GM19099 (cell line): ENCODE results near the gene SAFB.
A peak's percentile ranks its signal among the peaks of the same experiment; 100 is the strongest.

ENCODE experiments used
- POLR2A ChIP-seq: IDR thresholded peaks from 3 replicates; pipeline ENCODE4 v1.6.1; 2011; ENCODE audit warnings: low read depth; ENCODE audit not compliant: insufficient read length; ENCODE audit errors: extremely low read depth

SAFB gene

GRCh38 chr19:5679289-5680083 is 56.6 kb downstream of the SAFB start:
- no peak for TF ChIP-seq POLR2A

GRCh38 chr19:5680084-5680436 is 57.2 kb downstream of the SAFB start:
- TF ChIP-seq POLR2A: no peak

GRCh38 chr19:5680437-5681368 is 57.8 kb downstream of the SAFB start, which contains the start of the genes HSD11B1L and MICOS13:
Gene HSD11B1L (plus strand): TSS chr19:5681027. CDS start chr19:5684833, 3,806 bp downstream.
Gene MICOS13 (minus strand): TSS chr19:5680516. CDS start chr19:5680486, 30 bp downstream.
- TF ChIP-seq POLR2A: peak; percentile 83

- TF ChIP-seq POLR2A: no peak
Observed at GRCh38 chr19:5681391-5682106, 58.7 kb downstream of the SAFB start.

GRCh38 chr19:5682107-5682482 is 59.2 kb downstream of the SAFB start:
- no peak for TF ChIP-seq POLR2A

GRCh38 chr19:5683177-5683886 is 60.4 kb downstream of the SAFB start:
- no peak for TF ChIP-seq POLR2A

GRCh38 chr19:5684694-5685430 is 62.0 kb downstream of the SAFB start:
- no peak for TF ChIP-seq POLR2A

- no peak for TF ChIP-seq POLR2A
Observed at GRCh38 chr19:5686326-5686646, 63.4 kb downstream of the SAFB start.

- TF ChIP-seq POLR2A: peak; percentile 60
Observed at GRCh38 chr19:5686647-5687359, 63.9 kb downstream of the SAFB start.

GRCh38 chr19:5687360-5688198 is 64.7 kb downstream of the SAFB start:
- TF ChIP-seq POLR2A: no peak

- TF ChIP-seq POLR2A: peak; percentile 99
Observed at GRCh38 chr19:5690125-5690954, 67.5 kb downstream of the SAFB start, which contains the start of gene RPL36. Gene RPL36 (plus strand): TSS chr19:5690295. CDS start chr19:5690508, 213 bp downstream.
